Rectal smooth muscle tissue (tissue), 1 donor: Measurements from ENCODE around the gene ENGASE.

Experiments used
- H3K27ac ChIP-seq: one replicate; pipeline ENCODE4 v1.7.0; 2013; ENCODE audit warnings: low read depth, low read length, inconsistent platforms
- H3K27me3 ChIP-seq: one replicate; pipeline ENCODE4 v1.7.0; 2013; ENCODE audit warnings: low read length; ENCODE audit not compliant: control insufficient read depth, insufficient read depth
- H3K36me3 ChIP-seq: one replicate; pipeline ENCODE4 v1.7.0; 2013; ENCODE audit warnings: low read length; ENCODE audit not compliant: control insufficient read depth, insufficient read depth
- H3K4me1 ChIP-seq: one replicate; pipeline ENCODE4 v1.7.0; 2013; ENCODE audit warnings: low read length; ENCODE audit not compliant: control insufficient read depth, insufficient read depth
- H3K4me3 ChIP-seq: one replicate; pipeline ENCODE4 v1.7.0; 2013; ENCODE audit warnings: low read length
- H3K9ac ChIP-seq: one replicate; pipeline ENCODE4 v1.7.0; 2013; ENCODE audit warnings: low read length

ENGASE gene

GRCh38 chr17:79126139-79126538 is 51.5 kb downstream of the ENGASE start:
- Histone ChIP-seq H3K4me1 (no peaks in the 10 kb centered on the region), H3K27ac (no peak overlapping the region), H3K27me3 (peaks cover 8% of the 10 kb centered on the region), H3K4me3 (no peak overlapping the region), H3K36me3 (no peaks in the 10 kb centered on the region), H3K9ac (no peak overlapping the region)

GRCh38 chr17:79127534-79128135 is 53.0 kb downstream of the ENGASE start:
- H3K36me3 ChIP-seq, result no peaks in the 10 kb centered on the region
- H3K27ac ChIP-seq, result no peak overlapping the region
- no peaks in the 10 kb centered on the region for H3K4me1 ChIP-seq
- peaks cover 8% of the 10 kb centered on the region for H3K27me3 ChIP-seq
- H3K4me3 ChIP-seq, result no peak overlapping the region
- no peak overlapping the region for H3K9ac ChIP-seq

GRCh38 chr17:79129523-79129922 is 54.9 kb downstream of the ENGASE start:
- Histone ChIP-seq H3K4me1 (no peaks in the 10 kb centered on the region), H3K4me3 (no peak overlapping the region), H3K27me3 (peaks cover 6% of the 10 kb centered on the region), H3K9ac (no peak overlapping the region), H3K36me3 (no peaks in the 10 kb centered on the region), H3K27ac (no peak overlapping the region)

GRCh38 chr17:79130536-79131273 is 56.1 kb downstream of the ENGASE start:
- no peak overlapping the region for H3K4me3 ChIP-seq
- no peak overlapping the region for H3K27ac ChIP-seq
- H3K36me3 ChIP-seq, result no peaks in the 10 kb centered on the region
- H3K27me3 ChIP-seq, result no peaks in the 10 kb centered on the region
- no peak overlapping the region for H3K9ac ChIP-seq
- no peaks in the 10 kb centered on the region for H3K4me1 ChIP-seq

- Histone ChIP-seq H3K4me1 (no peaks in the 10 kb centered on the region), H3K4me3 (no peak overlapping the region), H3K36me3 (no peaks in the 10 kb centered on the region), H3K9ac (no peak overlapping the region), H3K27ac (no peak overlapping the region), H3K27me3 (no peaks in the 10 kb centered on the region)
Observed at GRCh38 chr17:79131274-79131635, 56.6 kb downstream of the ENGASE start.

- Histone ChIP-seq H3K4me3 (no peak overlapping the region), H3K36me3 (no peaks in the 10 kb centered on the region), H3K27ac (no peak overlapping the region), H3K27me3 (no peaks in the 10 kb centered on the region), H3K4me1 (no peaks in the 10 kb centered on the region), H3K9ac (no peak overlapping the region)
Observed at GRCh38 chr17:79131701-79132100, 57.1 kb downstream of the ENGASE start.

- no peaks in the 10 kb centered on the region for H3K36me3 ChIP-seq
- no peaks in the 10 kb centered on the region for H3K27me3 ChIP-seq
- H3K4me1 ChIP-seq, result no peaks in the 10 kb centered on the region
- H3K4me3 ChIP-seq, result no peak overlapping the region
- no peak overlapping the region for H3K9ac ChIP-seq
- H3K27ac ChIP-seq, result no peak overlapping the region
Observed at GRCh38 chr17:79132271-79133064, 57.8 kb downstream of the ENGASE start.

GRCh38 chr17:79133214-79133613 is 58.6 kb downstream of the ENGASE start:
- no peak overlapping the region for H3K27ac ChIP-seq
- no peaks in the 10 kb centered on the region for H3K36me3 ChIP-seq
- no peaks in the 10 kb centered on the region for H3K27me3 ChIP-seq
- no peak overlapping the region for H3K4me3 ChIP-seq
- H3K9ac ChIP-seq, result no peak overlapping the region
- peaks cover 2% of the 10 kb centered on the region for H3K4me1 ChIP-seq

GRCh38 chr17:79133985-79134384 is 59.4 kb downstream of the ENGASE start:
- Histone ChIP-seq H3K27ac (no peak overlapping the region), H3K4me3 (no peak overlapping the region), H3K36me3 (no peaks in the 10 kb centered on the region), H3K4me1 (peaks cover 2% of the 10 kb centered on the region), H3K9ac (no peak overlapping the region), H3K27me3 (no peaks in the 10 kb centered on the region)

GRCh38 chr17:79135011-79135410 is 60.4 kb downstream of the ENGASE start:
- Histone ChIP-seq H3K9ac (no peak overlapping the region), H3K36me3 (no peaks in the 10 kb centered on the region), H3K4me1 (peaks cover 2% of the 10 kb centered on the region), H3K4me3 (no peak overlapping the region), H3K27ac (no peak overlapping the region), H3K27me3 (peaks cover 2% of the 10 kb centered on the region)

- Histone ChIP-seq H3K9ac (no peak overlapping the region), H3K27ac (no peak overlapping the region), H3K4me1 (peaks cover 2% of the 10 kb centered on the region), H3K27me3 (peaks cover 3% of the 10 kb centered on the region), H3K4me3 (no peak overlapping the region), H3K36me3 (no peaks in the 10 kb centered on the region)
Observed at GRCh38 chr17:79135628-79136405, 61.2 kb downstream of the ENGASE start.
